Endometrium (tissue), 2 donors: ENCODE data around the gene CABP4.

Experiments
- FAIRE-seq: peaks from 2 replicates; lab custom pipeline; 2012; peaks lifted over from hg19 to GRCh38; lab: Jason Lieb, UNC
- donor health status: control.
- donor health status: control.

The CABP4 gene

GRCh38 chr11:67455054-67455453 lies at the start of gene CABP4:
Gene CABP4, plus strand, starts transcription at chr11:67455354. Its CDS starts 70 bp downstream, at chr11:67455424.
- no peak for FAIRE-seq

- no peak for FAIRE-seq
Observed at GRCh38 chr11:67405688-67406339, 49.3 kb upstream of the CABP4 start.

DNA sequence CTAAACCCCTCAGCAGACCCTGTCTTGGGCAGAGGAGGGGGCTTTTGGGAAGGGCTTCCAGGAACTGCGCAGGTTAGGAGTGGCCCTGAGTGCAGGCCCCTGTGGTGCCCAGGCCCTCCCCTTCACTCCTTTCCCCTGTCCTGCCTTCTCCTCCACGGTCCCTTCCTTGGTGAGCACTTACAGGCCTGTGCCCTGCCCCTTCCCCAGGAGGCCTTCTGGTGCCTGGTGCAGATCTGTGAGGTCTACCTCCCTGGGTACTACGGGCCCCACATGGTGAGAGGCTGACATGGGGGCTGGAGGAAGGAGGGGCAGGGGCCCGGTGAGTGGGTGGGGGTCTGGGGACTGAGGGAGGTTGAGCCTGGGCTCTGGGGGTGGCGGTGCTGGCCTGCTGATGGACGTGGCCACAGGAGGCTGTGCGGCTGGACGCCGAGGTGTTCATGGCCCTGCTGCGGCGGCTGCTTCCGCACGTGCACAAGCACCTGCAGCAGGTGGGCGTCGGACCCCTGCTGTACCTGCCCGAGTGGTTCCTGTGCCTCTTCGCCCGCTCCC lies 48.7 kb upstream of the CABP4 start:
- no peak for FAIRE-seq

- no peak for FAIRE-seq
Observed at GRCh38 chr11:67406969-67407687, 48.0 kb upstream of the CABP4 start.

DNA sequence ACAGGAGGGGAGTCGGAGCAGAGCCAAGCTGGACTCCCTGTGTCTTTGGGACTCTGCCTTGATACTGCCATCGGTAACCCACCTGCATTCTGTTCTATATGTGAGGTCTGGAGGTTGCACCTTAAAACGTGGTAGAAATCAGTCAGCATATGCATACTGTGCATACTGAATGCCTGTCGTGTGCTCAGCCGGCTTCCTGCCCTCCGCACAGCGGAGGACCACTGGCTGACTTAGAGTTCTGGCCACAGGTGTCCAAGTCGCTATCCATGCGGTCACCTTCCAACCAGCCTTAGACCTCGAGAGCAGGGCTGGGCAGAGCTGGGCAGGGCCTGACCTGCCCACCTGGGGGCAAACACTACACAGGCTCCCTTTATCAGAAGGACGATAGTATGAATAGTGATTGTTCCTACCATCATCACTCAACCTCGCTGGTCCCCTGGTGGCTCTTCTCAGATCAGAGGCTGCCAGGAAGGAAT lies 47.4 kb upstream of the CABP4 start:
- no peak for FAIRE-seq

GRCh38 chr11:67408437-67409200 lies 46.5 kb upstream of the CABP4 start:
- FAIRE-seq: no peak

DNA sequence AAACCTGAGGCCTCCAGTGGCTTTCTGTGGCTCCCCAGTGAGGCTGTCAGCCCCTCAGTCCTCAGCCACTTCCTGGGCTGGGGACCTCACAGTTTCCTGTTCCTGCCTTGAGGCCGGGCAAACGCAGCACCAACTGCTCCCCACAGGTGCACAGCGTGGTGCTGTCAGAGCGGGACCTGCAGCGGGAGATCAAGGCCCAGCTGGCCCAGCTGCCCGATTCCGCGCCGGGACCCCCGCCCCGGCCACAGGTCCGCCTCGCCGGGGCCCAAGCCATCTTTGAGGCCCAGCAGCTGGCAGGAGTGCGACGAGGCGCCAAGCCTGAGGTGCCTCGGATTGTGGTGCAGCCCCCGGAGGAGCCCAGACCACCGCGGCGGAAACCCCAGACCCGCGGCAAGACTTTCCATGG lies 45.9 kb upstream of the CABP4 start:
- no peak for FAIRE-seq

GRCh38 chr11:67409781-67410368 lies 45.3 kb upstream of the CABP4 start:
- FAIRE-seq: no peak

GRCh38 chr11:67410369-67410831 lies 44.8 kb upstream of the CABP4 start:
- FAIRE-seq: no peak

DNA sequence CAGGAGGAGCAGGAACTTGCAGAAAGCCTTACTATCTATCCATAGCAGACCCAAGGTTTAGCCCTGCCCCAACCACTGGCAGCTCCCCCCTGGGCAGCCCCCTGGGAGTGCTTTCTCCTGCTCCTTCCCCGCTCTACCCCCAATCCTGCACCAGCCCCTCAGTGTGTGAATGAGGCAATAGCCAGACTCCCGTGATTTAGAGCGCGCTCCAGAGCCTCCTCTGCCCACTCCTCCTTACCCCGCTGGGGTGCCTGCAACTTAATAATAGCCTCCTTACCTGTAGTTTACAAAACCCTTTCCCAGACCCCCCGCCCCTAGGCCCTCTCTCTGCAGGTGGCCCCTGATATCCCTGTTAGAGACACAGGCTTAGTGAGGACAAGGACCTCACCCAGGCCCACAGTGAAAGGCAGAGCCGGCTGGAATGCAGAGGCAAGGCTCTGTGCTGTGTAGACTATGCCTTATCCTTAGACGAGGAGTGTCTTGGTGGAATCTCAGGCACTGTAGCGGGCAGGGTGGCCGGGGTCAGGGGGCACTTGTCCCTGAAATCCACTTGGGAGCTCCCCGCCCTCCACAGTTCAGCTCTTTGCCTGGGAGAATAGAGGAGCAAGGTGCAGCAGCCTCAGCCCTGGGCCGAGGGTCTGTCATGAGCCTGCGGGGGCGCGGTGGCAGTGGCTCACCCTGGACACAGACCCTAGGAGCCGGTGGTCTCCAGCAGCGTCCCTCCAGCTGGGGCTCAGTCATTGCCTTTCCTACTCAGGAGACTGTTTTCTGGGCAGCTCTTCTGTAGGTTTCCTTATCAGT lies 44.0 kb upstream of the CABP4 start:
- FAIRE-seq: no peak

DNA sequence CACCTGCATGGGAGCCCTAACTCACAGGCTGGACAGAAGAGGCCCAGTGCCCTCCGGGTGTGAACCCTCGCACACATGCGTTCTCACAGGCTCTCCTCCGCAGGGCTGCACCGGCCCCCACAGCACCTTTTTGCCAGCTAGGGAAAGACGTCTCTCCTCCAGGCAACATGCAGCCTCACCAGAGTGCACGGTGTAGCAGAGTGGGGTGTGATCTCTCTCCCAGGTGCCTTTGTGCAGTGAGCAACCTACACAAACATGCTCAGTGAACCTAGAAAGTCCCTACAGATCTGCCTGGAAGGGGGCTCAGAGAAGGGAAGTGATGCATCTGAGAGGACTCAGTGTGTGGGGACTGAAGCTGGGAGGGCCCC lies 43.4 kb upstream of the CABP4 start:
- FAIRE-seq: no peak

GRCh38 chr11:67412495-67413179 lies 42.5 kb upstream of the CABP4 start:
- no peak for FAIRE-seq

DNA sequence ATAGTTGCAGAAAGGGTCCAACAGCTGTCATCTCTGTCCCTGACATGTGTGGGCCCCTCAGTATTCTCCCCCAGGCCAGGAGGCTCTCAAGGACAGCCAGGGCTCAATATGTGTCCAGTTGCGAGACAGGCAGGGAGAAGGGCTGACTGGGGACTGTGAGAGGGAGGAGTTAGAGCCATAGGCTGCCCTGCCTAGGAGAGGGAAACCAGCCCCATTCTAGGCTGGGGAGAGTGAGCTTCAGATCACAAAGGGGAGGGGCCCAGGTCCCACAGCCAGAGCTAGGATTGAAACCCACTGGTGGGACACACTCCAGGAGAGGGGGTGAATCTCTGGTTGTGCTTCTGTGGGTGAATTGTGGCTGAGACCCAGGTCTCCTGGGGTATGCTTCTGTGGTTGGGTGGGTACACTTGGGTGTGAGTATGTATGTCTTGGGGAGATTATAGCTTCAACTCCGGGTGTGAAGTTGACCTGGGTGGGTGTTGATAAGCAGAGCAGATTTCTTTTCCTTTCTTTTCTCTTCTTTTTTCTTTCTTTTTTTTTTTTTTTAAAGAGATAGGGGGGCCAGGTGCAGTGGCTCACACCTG lies 41.8 kb upstream of the CABP4 start:
- FAIRE-seq: no peak

DNA sequence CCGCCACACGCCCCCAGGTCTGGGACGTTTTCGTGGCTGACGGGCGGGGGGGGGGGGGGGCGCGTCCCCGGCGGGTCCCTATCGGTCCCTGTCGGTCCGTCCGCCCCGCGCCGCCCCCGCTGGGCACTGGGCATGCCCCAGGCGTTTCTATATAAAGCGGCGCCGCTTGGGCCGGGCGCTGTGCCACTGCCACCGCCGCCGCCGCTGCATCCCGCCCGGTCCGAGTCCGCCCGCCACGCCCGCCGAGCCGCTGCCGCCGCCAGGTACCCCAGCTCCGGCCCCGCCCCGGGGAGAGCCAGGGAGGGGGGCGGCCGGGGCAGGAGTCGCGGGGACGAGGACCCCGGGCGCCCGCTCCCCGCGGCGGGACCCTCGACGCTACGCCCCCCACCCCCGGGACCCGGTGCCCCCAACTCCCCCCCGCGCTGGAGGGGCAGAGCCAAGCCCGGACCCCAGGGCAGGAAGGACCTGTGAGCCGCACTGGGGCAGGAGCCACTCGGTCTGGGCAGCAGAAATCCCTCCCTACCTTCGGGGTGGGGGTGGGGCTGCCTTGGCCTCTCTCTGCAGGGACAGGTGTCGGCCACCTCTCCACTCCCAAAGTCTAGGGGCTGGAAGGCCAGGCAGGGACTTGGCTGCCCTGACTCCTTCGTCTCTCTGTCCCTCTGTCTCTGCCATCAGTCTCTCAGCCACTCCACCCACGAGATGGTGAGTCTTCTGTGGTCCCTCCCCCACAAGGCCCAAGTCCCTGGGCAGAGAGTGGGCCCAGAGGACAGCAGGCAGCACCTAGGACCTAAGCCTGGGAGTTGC lies 39.5 kb upstream of the CABP4 start, which contains the start of gene CARNS1:
Gene CARNS1, plus strand, starts transcription at position 178 of the 804 bp plus-strand sequence. Its CDS starts 522 bp downstream, at position 700.
- FAIRE-seq: no peak

DNA sequence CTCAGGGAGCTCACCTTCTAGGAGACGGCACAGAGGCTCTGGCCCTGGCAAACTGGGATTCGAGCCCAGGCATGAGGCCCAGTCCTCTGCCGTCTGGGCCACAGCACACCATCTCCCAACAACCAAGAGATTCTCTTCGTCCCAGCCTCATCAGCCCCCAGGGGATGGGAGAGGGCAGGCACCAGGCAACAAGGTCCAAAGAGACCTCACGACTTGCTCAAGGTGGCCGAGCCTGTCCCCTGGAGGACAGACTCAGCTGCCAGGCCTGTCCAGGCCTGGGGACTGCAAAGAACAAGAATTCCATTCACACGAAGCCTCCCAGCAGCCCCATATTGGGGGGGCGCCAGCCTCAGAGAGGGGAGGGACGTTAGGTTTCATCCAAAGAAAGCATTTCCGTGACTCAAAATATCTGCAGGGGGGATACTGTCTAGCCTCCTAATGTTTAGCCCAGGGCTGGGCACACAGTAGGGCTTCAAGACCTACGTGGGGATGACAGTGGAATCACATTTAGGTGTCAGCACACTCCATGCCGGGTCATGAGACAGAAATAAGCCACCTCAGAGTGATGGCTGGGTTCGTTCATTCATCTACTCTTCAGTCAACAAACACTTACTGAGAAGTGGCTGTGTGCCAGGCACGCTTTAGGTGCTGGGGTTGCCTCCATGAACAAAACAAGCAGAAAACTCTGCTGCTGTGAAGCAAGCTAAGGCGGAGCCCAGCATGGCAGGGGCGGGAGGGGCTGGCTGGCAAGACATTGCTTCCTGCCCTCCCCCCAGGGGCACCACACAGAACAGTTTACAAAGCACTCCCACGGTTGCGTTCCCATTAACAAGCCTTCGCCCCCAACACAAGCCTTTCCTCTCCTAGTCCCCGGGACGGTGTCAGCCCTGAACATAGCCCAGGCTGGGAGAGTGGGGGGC lies 38.5 kb upstream of the CABP4 start:
- FAIRE-seq: no peak

- no peak for FAIRE-seq
Observed at GRCh38 chr11:67417425-67417824, 37.7 kb upstream of the CABP4 start.

GRCh38 chr11:67418476-67419281 lies 36.5 kb upstream of the CABP4 start:
- no peak for FAIRE-seq
